Activated CD4-positive, alpha-beta T cell treated with anti-CD3 and anti-CD28 coated beads, Interleukin-2, Interleukin-6, amounts not matched to agents 100 ng/mL and 50 ng/mL, durations not matched to agents 16 hours and 8 hours (primary cell): ENCODE data around the gene SH3PXD2A.
A peak's percentile ranks its signal among the peaks of the same experiment; 100 is the strongest.
"Not testable (repeated sequence)": the region's sequence is repeated elsewhere in the genome, so short reads cannot be mapped to it uniquely, and the experiment has no call there.

Experiments
- DNase-seq: peaks from one replicate; pipeline ENCODE4 v3.0.0-alpha.2; 2020

The SH3PXD2A gene

DNA sequence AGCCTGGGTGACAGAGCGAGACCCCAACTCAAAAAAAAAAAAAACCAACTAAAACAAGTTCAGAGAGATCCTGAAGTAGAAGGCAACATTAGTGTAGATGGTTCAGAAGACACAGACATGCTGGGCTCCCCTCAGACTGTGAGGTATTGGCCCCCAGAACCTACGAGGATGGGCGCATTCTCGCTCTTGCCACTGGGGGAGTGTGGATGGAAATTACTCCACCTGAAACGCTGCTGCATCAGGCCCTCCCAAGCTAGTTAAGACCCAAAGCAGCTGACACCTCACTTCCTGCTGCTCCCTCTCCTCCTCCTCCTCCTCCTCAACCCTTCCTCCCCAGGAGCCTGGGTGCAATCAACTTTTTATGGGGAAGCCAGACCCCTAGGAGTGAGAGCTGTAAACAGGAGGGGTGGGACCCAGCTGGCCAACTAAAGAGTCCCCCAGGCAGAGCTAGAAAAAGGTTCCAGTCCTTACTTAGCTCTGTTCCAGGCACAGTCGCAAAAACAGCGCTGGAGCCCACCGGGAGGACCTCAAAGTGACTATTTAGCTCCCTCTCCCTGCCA is 7.4 kb downstream of the SH3PXD2A start:
- DNase-seq, result peak; percentile 16

DNA sequence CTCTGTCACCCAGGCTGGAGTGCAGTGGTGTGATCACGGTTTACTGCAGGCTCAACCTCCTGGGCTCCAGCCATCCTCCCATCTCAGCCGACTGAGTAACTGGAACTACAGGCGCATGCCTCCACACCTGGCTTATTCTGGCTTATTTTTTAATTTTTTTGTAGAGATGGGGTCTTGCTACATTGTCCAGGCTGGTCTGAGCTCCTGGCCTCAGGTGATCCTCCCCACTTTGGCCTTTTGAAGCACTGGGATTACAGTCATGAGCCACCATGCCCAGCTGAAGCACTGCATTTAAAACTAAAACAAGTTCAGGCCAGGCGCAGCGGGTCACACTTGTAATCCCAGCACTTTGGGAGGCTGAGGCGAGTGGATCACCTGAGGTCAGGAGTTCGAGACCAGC is 8.0 kb downstream of the SH3PXD2A start:
- no peak for DNase-seq

DNA sequence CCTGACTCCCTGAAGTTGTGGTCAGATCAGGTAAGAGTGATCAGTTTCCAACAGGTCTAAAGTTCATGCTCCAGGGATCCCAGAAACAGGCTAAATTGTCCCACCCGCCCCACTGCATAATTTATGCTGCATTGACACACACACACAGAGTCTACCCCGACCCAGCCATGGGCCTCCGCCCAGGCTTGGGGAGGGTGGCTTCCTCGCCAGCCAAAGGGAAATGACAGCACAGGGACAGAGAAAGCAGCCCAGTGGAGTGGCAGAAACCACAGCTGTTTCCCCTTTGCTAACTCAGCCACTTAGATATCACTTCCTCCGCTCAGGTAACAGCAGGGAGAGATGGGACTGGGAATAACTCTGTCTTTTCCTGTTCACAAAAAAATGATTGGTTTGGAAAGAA is 9.4 kb downstream of the SH3PXD2A start:
- peak; percentile 46 for DNase-seq

DNA sequence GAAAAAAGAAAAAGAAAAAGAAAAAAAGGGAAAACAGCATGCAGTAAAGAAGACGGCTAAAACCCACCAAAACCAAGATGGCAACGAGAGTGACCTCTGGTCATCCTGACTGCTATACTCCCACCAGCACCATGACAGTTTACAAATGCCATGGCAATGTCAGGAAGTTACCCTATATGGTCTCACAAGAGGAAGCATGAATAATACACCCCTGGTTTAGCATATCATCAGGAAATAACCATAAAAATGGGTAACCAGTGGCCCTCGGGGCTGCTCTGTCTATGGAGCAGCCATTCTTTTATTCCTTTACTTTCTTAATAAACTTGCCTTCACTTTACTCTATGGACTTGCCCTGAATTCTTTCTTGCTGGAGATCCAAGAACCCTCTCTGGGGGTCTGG is 10.0 kb downstream of the SH3PXD2A start:
- not testable (repeated sequence) for DNase-seq

DNA sequence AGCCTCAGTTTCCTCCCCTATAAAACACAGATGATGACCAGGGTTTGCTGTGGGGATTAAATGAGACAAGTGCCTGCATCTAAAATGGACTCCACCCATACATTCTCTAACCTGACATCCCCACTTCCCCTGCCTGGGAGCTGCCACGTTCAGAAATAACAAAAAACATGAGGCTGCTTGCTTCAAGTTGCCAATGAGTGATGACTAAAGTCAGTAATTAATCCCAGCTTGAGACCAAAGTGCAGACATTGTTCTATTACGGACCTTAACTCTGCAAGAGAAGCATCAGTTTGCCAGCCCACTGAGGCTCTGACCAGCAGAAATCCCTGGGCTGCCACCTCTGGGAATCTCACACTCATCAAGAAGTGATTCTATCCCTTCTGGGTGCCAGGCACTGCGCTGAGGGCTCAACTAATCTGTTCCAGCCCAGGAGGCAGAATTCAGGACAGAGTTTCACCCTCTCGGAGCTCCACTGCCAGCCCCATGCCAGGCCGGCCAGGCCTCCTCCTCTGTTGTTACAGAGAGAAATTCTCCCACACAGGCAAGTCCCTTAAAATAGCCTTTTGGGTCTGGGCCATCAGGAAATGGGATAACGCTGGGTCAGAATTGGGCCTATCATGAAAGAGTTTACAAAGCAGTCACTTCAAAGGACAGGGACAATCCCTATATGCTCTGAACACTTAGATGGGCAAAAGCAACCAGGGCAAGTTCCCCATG is 11.4 kb downstream of the SH3PXD2A start:
- no peak for DNase-seq

DNA sequence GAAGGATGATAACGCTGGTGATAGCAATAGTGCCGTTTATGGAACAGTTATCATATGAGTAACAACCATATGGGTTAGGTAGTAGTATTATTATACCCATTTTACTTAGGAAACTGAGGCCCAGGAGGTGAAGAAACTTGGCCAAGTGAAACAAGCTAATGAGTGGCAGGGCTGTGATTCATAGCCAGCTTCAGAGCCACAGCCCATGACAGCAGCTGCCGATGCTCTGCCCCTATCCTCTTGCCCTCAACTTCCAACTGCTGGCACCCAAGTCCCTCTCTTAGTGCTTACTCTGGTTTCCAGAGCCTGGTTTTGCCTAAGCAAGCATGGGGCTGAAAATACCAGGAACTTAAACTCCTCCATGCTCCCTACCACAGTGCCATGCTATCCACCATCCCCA is 12.3 kb downstream of the SH3PXD2A start:
- peak; percentile 10 for DNase-seq

DNA sequence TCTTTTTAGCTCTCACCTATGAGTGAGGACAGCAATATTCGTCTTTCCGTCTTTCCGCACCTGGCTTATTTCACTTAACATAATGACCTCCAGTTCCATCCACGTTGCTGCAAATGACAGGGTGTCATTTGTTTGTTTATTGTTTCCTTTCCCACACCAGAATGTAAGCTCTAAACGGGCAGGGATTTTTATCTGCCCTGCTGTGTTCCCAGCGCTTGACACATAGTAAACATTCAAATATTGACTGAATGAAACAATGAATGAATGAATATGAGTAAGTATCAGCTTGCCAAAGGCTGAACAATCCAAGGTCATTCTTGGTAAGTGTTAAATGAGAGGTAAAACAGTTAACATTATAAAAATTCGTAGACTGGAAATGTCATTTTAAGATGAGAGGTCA is 12.8 kb downstream of the SH3PXD2A start:
- no peak for DNase-seq

DNA sequence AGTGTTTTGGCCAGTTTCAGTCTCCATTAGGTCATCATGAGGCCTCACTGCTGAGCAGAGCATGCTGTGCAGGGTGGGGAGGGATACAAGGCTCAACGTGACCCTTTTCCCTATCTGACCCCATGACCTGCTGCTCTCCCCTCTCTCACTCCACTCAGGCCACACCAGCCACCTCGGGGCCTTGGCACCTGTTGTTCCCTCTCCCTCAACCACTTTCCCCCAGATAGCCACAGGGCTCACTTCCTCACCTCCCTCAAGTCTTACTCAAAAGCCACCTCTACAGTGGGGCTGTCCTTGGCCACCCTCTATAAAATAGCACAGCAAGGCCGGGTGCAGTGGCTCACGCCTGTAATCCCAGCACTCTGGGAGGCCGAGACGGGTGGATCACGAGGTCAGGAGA is 13.9 kb downstream of the SH3PXD2A start:
- no peak for DNase-seq

DNA sequence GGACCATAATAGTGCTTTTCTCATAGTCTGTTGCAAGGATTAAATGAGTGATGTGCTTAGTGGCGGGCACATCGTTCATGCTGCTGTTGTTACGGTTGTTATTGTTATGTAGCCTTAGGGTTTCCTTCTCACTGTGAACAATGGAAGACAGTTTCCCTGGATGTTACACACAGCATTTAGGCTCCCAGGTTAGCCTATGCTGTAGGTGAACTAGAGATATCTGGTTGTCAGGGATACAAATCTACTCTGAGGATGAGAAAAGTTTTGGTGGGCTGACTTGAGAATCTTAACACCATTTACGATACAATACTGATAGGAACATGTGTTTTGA is 14.7 kb downstream of the SH3PXD2A start:
- no peak for DNase-seq

DNA sequence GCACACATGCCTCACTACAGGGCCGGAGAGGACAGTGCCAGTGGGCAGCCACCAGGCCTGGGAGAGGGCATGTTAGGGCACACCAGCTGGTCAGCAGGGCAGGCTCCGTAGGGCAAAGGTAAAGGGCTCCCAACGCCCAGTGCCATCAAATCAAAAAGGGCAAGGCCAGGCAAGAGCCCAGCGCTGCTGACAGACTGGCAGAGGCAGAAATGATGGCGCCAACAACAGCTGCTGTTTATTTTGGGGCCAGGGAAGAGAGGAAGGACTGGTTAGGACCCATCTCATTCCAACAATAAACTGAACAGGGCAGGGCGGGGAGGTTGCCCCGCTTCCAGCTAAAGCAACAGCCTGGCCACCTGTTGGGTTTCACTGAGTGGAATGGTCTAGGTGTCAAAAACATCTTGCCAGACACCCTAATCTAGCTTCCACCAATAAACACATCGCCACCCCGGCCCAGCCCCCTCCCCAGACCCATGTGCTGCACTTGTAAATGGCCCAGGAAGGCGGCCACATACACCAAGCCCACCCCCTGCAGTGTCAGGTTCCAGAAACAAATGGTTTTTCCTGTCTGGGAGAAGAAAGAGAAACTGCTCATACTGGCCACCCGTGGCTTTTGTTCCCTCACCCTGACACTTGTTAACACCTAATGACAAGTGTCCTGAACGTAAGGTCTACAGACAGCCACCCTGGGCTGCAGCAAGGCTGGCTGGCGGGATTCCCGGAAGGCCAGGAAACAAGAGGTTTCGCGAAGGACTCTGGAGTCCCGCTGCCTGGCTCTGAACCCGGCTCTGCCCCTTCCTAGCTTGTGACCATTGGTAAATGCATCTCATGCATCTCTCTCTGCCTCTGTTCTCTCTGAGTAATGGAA is 15.3 kb downstream of the SH3PXD2A start:
- no peak for DNase-seq

DNA sequence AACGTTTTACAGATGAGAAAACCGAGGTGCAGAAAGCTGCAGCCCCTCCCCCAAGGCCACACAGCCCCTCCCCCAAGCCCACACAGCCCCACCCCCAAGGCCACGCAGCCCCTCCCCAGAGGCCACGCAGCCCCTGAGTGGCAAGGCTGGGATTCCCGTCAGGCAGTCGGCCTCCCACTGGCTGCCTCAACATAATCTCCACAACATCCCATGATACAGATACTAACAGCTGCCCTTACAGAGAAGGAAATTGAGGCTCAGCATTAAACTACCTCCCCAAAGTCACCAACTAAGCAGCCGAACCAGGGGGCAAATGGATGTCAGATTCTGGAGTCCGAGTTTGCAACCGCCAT is 15.9 kb downstream of the SH3PXD2A start:
- DNase-seq, result no peak

DNA sequence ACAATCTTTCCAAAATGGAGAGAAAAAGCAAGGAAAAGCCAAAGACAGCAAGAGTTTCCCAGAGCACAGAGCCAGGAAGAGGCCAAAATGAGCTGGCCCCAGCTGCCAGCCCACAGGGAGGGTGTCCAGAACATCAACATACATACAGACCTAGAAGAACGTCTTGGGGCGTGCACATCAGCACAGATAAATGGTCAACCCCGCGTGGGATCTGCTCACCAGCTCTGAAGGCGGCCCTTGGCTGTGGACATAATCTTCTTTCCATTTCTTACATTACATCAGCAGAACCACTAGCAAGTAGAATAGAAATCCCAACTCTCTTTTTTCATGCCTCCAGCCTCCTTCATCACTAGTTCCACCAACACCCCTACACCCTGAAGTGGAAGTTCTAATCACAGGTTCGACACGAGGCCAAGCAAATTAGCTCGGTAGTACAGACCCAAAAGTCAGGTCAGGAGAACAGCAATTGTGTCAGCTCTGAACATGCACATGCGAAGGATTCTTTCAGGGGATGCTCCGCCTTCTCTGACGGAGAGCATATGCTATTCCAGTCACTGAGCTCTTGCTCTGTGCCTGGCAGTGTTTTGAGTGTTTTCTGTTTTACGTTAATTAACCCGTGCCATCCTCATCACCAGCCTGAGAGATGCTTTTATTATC is 16.4 kb downstream of the SH3PXD2A start:
- no peak for DNase-seq

DNA sequence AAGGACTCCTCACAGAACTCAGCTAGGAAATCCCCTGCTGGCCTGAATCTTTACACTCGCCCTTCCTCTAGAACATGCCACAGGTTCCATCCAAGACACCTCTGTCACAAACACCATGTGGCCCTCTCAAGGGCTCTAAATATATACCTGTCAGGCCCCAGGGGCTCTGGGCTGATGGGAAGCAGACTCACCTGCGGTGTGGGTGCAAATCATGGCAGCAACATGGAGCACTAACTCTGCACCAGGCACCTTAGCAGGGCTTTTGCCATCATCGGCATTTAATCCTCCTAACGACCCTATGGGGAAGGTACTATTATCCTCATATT is 17.3 kb downstream of the SH3PXD2A start:
- DNase-seq, result no peak

DNA sequence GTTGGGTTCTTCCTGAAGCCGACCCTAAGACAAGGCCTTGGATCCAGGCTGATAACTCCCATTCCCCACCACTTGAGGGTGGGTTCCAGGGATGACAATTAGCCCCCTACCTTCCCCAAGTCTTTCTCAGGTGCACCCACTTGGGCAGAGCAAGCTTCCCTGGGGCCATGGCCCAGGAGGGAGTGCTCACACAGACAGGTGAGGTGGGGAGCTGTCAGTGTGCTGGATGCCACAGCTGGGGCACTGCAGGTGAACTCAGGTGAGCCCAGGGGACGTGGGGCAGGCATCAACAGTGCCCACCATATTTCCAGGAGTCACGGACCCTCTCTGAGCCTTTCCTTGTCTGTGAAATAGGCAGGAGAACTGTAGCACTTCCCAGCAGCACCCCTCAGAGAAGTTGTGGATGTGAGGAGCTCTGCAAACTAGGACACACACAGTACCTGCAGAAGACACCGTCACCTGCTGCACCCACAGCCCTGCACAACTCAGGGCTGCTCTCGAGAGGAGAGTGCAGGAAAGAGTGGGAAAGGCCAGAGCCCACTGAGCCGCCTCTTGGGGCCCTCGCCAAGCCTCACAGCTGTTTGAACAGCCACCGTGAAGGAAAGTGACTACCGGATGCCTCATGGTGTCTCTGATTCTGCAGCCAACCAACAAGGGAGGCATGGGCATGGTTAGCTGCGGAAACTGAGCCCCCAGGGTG is 17.9 kb downstream of the SH3PXD2A start:
- no peak for DNase-seq

DNA sequence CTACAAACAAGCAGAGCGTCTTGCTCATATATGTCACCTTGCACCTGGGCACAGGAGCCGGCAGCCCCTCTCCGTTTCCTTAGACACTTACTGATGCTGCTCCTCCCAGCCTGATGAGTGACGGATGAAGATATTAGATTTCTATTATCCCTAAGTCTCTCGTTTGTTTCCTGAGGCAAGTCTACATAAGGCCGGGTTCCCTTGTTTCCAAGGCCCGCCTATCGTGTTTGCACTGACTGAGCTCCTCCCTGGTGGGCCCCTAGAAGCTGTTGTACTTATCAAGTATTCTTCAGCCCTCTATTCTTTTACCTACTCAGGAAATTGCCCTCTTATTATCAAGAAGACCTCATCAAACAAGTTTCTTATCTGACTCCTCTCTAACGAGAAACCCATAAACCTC is 18.5 kb downstream of the SH3PXD2A start:
- no peak for DNase-seq

DNA sequence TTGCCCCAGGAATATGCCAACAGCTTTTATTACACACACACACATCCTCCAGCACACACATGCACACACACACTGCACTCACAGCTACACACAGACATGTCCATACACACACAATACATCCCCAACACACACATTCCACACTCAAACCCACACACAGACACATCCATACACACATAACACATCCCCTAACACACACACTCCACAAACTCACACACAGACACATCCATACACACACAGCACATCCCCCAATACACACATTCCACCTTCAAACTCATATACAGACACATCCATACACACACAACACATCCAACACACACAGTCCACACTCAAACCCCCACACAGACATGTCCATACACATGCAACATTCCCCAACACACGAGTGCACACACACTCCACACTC is 19.1 kb downstream of the SH3PXD2A start:
- DNase-seq, result no peak

DNA sequence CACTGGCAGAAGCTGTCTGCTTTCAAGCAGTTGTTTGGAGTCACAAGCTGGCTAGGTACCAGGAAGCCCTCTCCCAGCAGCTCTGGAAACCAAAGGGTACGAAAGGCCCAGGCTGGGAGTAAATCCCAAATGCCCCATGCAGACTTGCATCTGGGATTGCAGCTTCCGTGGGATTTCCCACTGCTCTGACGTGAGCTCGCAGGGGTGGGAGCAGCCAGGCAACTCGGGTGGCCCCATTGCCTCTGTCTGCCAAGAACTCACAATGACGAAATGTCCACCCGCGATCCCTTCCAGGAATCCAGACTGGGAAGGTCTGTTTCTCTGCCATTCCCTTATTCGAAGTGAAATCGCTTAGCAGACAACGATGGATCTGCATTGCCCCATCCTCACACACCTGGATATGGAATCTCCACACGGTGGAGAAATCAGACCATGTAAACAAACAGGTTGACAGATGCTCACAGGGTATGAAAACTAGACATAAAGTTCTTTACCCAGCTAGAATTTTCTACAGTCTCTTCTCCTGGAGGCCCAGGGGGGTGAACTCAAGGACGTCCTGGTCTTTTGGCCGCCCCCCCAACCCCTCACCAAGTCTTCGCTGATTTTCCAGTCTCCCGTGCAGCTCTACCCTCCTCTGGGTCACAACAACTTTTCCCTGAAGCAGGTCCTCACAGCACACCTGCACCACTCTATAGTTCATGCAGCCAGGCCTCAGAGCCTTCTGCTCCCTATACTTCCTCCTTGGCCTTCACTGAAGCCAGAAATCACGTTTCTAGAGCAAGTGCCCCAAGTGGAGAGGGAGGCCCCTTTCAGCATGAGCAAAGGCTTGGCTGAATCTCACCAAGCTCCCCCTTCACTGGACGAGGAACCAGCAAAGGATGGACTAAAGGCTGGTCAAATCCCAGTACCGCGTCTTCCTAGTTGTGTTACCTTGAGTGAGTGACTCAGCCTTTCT is 20.0 kb downstream of the SH3PXD2A start:
- no peak for DNase-seq

DNA sequence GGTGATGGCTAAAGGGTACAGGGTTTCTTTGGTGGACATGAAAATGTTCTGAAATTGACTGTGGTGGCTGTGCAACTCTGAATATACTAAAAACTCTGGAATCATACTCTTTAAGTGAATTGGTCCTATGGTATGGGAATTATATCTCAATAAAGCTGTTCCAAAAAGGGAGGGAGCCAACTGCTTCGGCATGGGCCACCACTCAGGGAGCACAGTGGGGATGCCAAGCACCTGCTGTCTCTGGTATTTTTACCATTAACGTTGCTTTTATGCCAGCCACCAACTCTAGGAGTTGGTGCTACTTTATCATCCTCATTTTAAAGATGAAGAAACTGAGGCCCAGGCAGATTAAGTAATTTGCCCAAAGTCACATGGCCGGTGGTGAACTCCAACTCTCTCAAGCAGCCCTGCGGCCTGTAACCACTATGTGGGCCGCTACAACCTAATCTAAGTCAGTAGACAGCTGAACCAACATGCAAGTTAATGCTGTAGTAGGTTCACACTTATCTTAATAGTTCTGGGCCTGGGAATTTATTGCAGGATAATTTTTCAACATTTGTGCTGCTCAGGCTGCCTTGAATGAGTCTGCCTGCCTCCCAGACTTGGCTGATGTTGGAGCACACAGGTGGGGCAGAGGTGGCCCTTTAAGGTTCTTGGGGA is 20.8 kb downstream of the SH3PXD2A start:
- no peak for DNase-seq

DNA sequence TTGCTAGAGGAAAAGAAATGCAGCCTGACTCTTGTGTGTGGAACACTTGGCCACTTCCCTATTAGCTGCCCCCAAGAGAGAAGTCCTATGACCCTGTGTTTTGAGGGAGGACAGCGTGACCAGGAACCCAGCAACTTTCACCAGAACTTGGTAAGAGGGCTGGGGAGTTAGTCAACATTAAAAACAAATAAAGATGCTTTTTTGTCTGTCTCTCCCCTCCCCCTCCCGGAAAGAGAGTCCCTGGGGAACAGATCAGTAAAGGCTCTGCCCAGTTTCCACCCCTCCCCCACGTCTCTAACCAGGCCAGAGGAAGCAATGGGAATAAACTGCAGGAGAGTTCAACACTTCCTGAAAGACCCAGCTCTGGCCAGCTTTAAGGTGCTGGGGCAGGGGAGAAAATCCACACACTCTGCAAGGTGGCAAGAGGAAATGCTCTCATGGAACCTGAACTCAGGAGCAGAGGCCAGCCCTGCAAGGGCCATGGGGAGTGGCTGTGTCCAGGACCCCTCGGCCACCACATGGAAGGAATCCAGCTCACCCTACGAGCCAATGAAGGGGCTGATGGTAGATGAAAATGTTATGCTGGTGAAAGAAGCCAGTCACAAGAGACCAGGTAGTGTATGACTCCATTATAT is 21.5 kb downstream of the SH3PXD2A start:
- DNase-seq, result no peak

DNA sequence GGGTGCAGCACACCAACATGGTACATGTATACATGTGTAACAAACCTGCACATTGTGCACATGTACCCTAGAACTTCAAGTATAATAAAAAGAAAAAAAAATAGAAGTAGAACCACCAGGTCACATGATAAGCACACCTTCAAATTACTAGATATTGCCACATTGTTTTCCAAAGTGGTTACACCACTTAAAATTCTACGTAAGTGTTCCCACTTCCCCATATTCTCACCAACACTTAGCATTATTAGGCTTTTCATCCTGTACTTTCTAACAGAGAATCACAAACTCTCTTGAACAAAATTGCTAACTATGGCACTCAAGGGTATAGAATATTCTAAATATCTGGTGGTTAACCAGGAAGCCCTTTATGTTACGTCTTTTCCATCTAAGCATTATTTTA is 22.6 kb downstream of the SH3PXD2A start:
- DNase-seq, result no peak

DNA sequence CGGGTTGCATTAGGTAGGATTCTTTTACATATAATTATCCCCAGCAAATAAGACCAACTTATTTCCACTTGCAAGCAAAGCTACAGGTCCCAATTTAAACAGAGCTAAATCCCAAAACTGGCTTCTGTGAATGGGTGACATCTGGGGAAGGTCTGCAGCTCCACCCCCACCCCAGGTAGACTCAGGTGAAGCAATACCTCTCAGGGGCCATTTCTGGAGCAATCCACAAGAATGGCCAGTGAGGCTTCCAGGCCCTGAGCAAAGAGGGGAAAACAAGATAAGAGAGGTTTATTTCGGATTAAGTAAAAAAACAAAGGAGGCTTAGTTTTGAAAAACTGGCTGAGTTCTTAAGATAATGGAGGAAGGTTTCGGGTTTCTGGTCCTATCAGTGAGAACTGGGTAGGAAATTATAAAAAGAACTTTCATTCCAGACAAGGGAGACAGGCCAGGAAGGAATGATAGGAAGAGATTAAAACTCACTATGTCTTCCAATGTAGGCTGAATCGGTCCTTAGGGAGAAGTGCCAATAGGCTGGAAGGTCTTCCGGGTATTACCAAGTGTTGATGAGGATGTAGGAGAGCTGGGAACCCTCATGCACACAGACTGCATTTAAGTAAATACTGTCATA is 25.4 kb downstream of the SH3PXD2A start:
- no peak for DNase-seq
